GM23338 (cell line): Measurements from ENCODE around the gene NDUFS5. TPM values are rescaled to one million over a fixed set of nuclear protein-coding genes. Genes with fewer than 3 reads are reported as not detected.

Experiments used
- ATAC-seq: fragments of 200-7000 bp; cut with Tn5 transposase; 3 replicates; pipeline ENCODE4 v1.9.1; 2020
- DNase-seq: peaks from one replicate; pipeline ENCODE4 v3.0.0-alpha.2; 2015; ENCODE audit warnings: low spot score
- H2AFZ ChIP-seq: fragments of 200-600 bp; sonication (generic); 2 replicates; pipeline ENCODE4 v1.8.0; 2016; ENCODE audit warnings: antibody characterized with exemption, mild to moderate bottlenecking, moderate library complexity
- H3F3A ChIP-seq: fragments of 200-600 bp; sonication (generic); replicated peaks from 2 replicates; pipeline ENCODE4 v1.8.0; 2017; ENCODE audit warnings: antibody characterized with exemption, mixed run types, low read depth
- H3K27ac ChIP-seq: fragments of 200-600 bp; sonication (generic); 2 replicates; pipeline ENCODE4 v1.6.1; 2016; ENCODE audit warnings: low read depth
- H3K27me3 ChIP-seq: fragments of 200-600 bp; sonication (generic); 2 replicates; pipeline ENCODE4 v1.8.0; 2016; ENCODE audit warnings: mild to moderate bottlenecking, mixed run types, moderate library complexity; ENCODE audit not compliant: insufficient read depth
- H3K36me3 ChIP-seq: fragments of 200-600 bp; sonication (generic); 2 replicates; pipeline ENCODE4 v1.8.0; 2016; ENCODE audit warnings: mild to moderate bottlenecking; ENCODE audit not compliant: insufficient read depth
- H3K4me1 ChIP-seq: fragments of 200-600 bp; sonication (generic); 2 replicates; pipeline ENCODE4 v1.8.0; 2016; ENCODE audit warnings: mild to moderate bottlenecking, moderate library complexity; ENCODE audit not compliant: insufficient read depth
- H3K4me2 ChIP-seq: fragments of 200-600 bp; sonication (generic); 2 replicates; pipeline ENCODE4 v1.7.1; 2017; ENCODE audit warnings: mixed run types
- H3K4me3 ChIP-seq: fragments of 200-600 bp; sonication (generic); 2 replicates; pipeline ENCODE4 v1.6.1; 2016; ENCODE audit warnings: mixed run types
- H3K79me2 ChIP-seq: fragments of 200-600 bp; sonication (generic); replicated peaks from 2 replicates; pipeline ENCODE4 v1.8.0; 2017; ENCODE audit warnings: mild to moderate bottlenecking; ENCODE audit not compliant: insufficient read depth
- H3K9me2 ChIP-seq: fragments of 200-600 bp; sonication (generic); 2 replicates; pipeline ENCODE4 v1.8.0; 2017; ENCODE audit not compliant: insufficient read depth
- H4K20me1 ChIP-seq: fragments of 200-600 bp; sonication (generic); replicated peaks from 2 replicates; pipeline ENCODE4 v1.8.0; 2017; ENCODE audit warnings: mild to moderate bottlenecking; ENCODE audit not compliant: insufficient read depth
- H3K27ac Mint-ChIP-seq: 2 replicates; pipeline ENCODE4 v1.8.0; 2020; ENCODE audit warnings: inconsistent platforms, mild to moderate bottlenecking, moderate library complexity, mixed read lengths
- H3K27me3 Mint-ChIP-seq: 3 replicates; pipeline ENCODE4 v1.8.0; 2022; ENCODE audit warnings: low read depth, mild to moderate bottlenecking, moderate library complexity, mixed read lengths, inconsistent platforms; ENCODE audit not compliant: insufficient read depth, poor library complexity
- H3K36me3 Mint-ChIP-seq: 3 replicates; pipeline ENCODE4 v1.8.0; 2021; ENCODE audit warnings: low read depth, mild to moderate bottlenecking, inconsistent platforms, moderate library complexity, mixed read lengths
- H3K4me1 Mint-ChIP-seq: 3 replicates; pipeline ENCODE4 v1.8.0; 2020; ENCODE audit warnings: mild to moderate bottlenecking, inconsistent platforms, mixed read lengths
- H3K4me3 Mint-ChIP-seq: 3 replicates; pipeline ENCODE4 v1.8.0; 2021; ENCODE audit warnings: moderate library complexity, mild to moderate bottlenecking, inconsistent platforms, mixed read lengths
- H3K9me3 Mint-ChIP-seq: 3 replicates; pipeline ENCODE4 v1.8.0; 2020; ENCODE audit warnings: moderate library complexity, mild to moderate bottlenecking, inconsistent platforms, mixed read lengths
- CREB1 ChIP-seq: fragments of 250-450 bp; sonication (Bioruptor Pico); IDR thresholded peaks from 2 replicates; pipeline ENCODE4 v1.5.0; 2020; ENCODE audit warnings: low read depth, mild to moderate bottlenecking, moderate library complexity
- EZH2 ChIP-seq: fragments of 200-600 bp; sonication (generic); IDR thresholded peaks from one replicate; pipeline ENCODE4 v1.8.0; 2017; ENCODE audit warnings: antibody characterized with exemption, mild to moderate bottlenecking, low read depth; ENCODE audit not compliant: unreplicated experiment
- EZH2phosphoT487 ChIP-seq: fragments of 200-600 bp; sonication (generic); IDR thresholded peaks from one replicate; pipeline ENCODE4 v1.8.1; 2018; ENCODE audit warnings: antibody characterized with exemption; ENCODE audit not compliant: unreplicated experiment
- JUNB ChIP-seq: IDR thresholded peaks from one replicate; pipeline ENCODE4 v1.6.1; 2016; ENCODE audit warnings: antibody characterized with exemption; ENCODE audit not compliant: unreplicated experiment
- NANOG ChIP-seq: IDR thresholded peaks from 2 replicates; pipeline ENCODE4 v1.6.1; 2016; ENCODE audit warnings: antibody characterized with exemption, borderline replicate concordance
- POLR2AphosphoS5 ChIP-seq: IDR thresholded peaks from 2 replicates; pipeline ENCODE4 v1.6.1; 2016; ENCODE audit warnings: antibody characterized with exemption, low read depth
- STAT1 ChIP-seq: IDR thresholded peaks from one replicate; pipeline ENCODE4 v1.6.1; 2016; ENCODE audit warnings: antibody characterized with exemption; ENCODE audit not compliant: unreplicated experiment
- ZNF114 ChIP-seq: fragments of 250-450 bp; sonication (Bioruptor Pico); IDR thresholded peaks from 2 replicates; pipeline ENCODE4 v1.5.0; 2020; ENCODE audit warnings: mild to moderate bottlenecking, moderate library complexity
- ZNF331 ChIP-seq: fragments of 250-450 bp; sonication (Bioruptor Pico); IDR thresholded peaks from 2 replicates; pipeline ENCODE4 v1.5.0; 2020; ENCODE audit warnings: low read depth, mild to moderate bottlenecking, moderate library complexity
- polyA plus RNA-seq: library from polyadenylated mRNA; unstranded; fragments of >200 nt; fragmentation: Nextera tagmentation; extraction: Ambion mirVana; gene quantifications from 2 replicates; pipeline ENCODE4 v1.2.1, GENCODE V29; 2016
- total RNA-seq: library from RNA; depleted of rRNA; stranded (reverse); fragments of >200 nt; shearing (Covaris generic); gene quantifications from 2 replicates; pipeline ENCODE4 v1.2.3, GENCODE V29; 2014
- TF ChIP-seq, protein P1 (sequence below): IDR thresholded peaks from one replicate; pipeline ENCODE4 v1.6.1; 2018; ENCODE audit warnings: antibody characterized with exemption; ENCODE audit not compliant: unreplicated experiment
- TF ChIP-seq, protein P2 (sequence below), 2 experiments: fragments of 200-600 bp in 1 of 2; sonication (generic) in 1 of 2; conservative IDR thresholded peaks; 2 replicates each; pipeline versions ENCODE4 v1.5.1 to v1.6.1; 2016 to 2017; ENCODE audit warnings: antibody characterized with exemption in 2 of 2, low read depth in 2 of 2, mild to moderate bottlenecking in 2 of 2, moderate library complexity in 1 of 2
- TF ChIP-seq, protein P3 (sequence below): IDR thresholded peaks from 2 replicates; pipeline ENCODE4 v1.6.1; 2016; ENCODE audit warnings: antibody characterized with exemption
- TF ChIP-seq, protein P4 (sequence below): fragments of 250-450 bp; sonication (Bioruptor Pico); IDR thresholded peaks from 2 replicates; pipeline ENCODE4 v1.5.0; 2020; ENCODE audit warnings: mild to moderate bottlenecking, moderate library complexity

Gene NDUFS5
- total and polyA plus RNA-seq, 2 experiments from 2014 or later: 532 to 2,534 TPM

DNA sequence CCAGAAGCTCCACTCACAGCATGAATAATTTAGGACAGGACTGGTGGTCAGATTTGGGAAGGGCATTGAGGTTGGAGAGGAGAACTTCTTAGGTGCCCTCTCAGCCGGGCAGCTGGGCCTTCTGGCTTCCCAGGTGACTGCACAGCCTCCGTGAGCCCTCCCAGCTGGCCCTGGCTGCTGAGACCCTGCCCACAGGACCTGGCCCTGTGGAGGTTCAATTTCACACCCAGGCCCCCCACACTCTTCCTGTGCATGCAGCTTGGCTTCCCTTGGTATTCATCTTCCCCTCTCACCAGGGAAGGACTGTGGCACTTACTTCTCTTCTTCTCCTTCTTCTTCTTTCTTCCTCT, 50.6 kb downstream of the NDUFS5 start:
- Mint-ChIP-seq H3K4me1 (peaks cover 8% of the 10 kb centered on the region; the same call in 2 of the 3 replicates), H3K27me3 (peaks cover 9% of the 10 kb centered on the region), H3K27ac (no peak overlapping the region), H3K36me3 (peaks cover 3% of the 10 kb centered on the region; the same call in 2 of the 3 replicates), H3K4me3 (no peak overlapping the region), H3K9me3 (peaks cover 10% of the 10 kb centered on the region)
- Histone ChIP-seq H3K36me3 (no peaks in the 10 kb centered on the region), H3K4me2 (no peak overlapping the region), H3F3A (peaks cover 10% of the 10 kb centered on the region), H3K9me2 (no peaks in the 10 kb centered on the region), H3K27ac (no peak overlapping the region), H3K4me1 (peaks cover 5% of the 10 kb centered on the region; the same call in 1 of the 2 replicates), H3K4me3 (no peak overlapping the region), H4K20me1 (no peaks in the 10 kb centered on the region), H2AFZ (no peak overlapping the region), H3K79me2 (no peaks in the 10 kb centered on the region), H3K27me3 (peaks cover 5% of the 10 kb centered on the region; the same call in 1 of the 2 replicates)
- DNase-seq (no peak), ATAC-seq (no peak)
- TF ChIP-seq, protein P1, sequence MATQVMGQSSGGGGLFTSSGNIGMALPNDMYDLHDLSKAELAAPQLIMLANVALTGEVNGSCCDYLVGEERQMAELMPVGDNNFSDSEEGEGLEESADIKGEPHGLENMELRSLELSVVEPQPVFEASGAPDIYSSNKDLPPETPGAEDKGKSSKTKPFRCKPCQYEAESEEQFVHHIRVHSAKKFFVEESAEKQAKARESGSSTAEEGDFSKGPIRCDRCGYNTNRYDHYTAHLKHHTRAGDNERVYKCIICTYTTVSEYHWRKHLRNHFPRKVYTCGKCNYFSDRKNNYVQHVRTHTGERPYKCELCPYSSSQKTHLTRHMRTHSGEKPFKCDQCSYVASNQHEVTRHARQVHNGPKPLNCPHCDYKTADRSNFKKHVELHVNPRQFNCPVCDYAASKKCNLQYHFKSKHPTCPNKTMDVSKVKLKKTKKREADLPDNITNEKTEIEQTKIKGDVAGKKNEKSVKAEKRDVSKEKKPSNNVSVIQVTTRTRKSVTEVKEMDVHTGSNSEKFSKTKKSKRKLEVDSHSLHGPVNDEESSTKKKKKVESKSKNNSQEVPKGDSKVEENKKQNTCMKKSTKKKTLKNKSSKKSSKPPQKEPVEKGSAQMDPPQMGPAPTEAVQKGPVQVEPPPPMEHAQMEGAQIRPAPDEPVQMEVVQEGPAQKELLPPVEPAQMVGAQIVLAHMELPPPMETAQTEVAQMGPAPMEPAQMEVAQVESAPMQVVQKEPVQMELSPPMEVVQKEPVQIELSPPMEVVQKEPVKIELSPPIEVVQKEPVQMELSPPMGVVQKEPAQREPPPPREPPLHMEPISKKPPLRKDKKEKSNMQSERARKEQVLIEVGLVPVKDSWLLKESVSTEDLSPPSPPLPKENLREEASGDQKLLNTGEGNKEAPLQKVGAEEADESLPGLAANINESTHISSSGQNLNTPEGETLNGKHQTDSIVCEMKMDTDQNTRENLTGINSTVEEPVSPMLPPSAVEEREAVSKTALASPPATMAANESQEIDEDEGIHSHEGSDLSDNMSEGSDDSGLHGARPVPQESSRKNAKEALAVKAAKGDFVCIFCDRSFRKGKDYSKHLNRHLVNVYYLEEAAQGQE: no peak
- no peak for TF ChIP-seq ZNF331 (CRISPR knock-in tag)
- TF ChIP-seq EZH2phosphoT487: no peak
- TF ChIP-seq EZH2: no peak
- TF ChIP-seq, protein P2, sequence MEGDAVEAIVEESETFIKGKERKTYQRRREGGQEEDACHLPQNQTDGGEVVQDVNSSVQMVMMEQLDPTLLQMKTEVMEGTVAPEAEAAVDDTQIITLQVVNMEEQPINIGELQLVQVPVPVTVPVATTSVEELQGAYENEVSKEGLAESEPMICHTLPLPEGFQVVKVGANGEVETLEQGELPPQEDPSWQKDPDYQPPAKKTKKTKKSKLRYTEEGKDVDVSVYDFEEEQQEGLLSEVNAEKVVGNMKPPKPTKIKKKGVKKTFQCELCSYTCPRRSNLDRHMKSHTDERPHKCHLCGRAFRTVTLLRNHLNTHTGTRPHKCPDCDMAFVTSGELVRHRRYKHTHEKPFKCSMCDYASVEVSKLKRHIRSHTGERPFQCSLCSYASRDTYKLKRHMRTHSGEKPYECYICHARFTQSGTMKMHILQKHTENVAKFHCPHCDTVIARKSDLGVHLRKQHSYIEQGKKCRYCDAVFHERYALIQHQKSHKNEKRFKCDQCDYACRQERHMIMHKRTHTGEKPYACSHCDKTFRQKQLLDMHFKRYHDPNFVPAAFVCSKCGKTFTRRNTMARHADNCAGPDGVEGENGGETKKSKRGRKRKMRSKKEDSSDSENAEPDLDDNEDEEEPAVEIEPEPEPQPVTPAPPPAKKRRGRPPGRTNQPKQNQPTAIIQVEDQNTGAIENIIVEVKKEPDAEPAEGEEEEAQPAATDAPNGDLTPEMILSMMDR (conservative IDR thresholded peaks at IDR 0.05; ENCODE audit: low read depth in 2 of 2): no peak
- TF ChIP-seq STAT1: no peak
- no peak for TF ChIP-seq JUNB
- TF ChIP-seq, protein P3, sequence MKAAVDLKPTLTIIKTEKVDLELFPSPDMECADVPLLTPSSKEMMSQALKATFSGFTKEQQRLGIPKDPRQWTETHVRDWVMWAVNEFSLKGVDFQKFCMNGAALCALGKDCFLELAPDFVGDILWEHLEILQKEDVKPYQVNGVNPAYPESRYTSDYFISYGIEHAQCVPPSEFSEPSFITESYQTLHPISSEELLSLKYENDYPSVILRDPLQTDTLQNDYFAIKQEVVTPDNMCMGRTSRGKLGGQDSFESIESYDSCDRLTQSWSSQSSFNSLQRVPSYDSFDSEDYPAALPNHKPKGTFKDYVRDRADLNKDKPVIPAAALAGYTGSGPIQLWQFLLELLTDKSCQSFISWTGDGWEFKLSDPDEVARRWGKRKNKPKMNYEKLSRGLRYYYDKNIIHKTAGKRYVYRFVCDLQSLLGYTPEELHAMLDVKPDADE: no peak
- no peak for TF ChIP-seq ZNF114 (CRISPR knock-in tag)
- no peak for TF ChIP-seq NANOG
- no peak for TF ChIP-seq CREB1
- no peak for TF ChIP-seq POLR2AphosphoS5
- TF ChIP-seq, protein P4, sequence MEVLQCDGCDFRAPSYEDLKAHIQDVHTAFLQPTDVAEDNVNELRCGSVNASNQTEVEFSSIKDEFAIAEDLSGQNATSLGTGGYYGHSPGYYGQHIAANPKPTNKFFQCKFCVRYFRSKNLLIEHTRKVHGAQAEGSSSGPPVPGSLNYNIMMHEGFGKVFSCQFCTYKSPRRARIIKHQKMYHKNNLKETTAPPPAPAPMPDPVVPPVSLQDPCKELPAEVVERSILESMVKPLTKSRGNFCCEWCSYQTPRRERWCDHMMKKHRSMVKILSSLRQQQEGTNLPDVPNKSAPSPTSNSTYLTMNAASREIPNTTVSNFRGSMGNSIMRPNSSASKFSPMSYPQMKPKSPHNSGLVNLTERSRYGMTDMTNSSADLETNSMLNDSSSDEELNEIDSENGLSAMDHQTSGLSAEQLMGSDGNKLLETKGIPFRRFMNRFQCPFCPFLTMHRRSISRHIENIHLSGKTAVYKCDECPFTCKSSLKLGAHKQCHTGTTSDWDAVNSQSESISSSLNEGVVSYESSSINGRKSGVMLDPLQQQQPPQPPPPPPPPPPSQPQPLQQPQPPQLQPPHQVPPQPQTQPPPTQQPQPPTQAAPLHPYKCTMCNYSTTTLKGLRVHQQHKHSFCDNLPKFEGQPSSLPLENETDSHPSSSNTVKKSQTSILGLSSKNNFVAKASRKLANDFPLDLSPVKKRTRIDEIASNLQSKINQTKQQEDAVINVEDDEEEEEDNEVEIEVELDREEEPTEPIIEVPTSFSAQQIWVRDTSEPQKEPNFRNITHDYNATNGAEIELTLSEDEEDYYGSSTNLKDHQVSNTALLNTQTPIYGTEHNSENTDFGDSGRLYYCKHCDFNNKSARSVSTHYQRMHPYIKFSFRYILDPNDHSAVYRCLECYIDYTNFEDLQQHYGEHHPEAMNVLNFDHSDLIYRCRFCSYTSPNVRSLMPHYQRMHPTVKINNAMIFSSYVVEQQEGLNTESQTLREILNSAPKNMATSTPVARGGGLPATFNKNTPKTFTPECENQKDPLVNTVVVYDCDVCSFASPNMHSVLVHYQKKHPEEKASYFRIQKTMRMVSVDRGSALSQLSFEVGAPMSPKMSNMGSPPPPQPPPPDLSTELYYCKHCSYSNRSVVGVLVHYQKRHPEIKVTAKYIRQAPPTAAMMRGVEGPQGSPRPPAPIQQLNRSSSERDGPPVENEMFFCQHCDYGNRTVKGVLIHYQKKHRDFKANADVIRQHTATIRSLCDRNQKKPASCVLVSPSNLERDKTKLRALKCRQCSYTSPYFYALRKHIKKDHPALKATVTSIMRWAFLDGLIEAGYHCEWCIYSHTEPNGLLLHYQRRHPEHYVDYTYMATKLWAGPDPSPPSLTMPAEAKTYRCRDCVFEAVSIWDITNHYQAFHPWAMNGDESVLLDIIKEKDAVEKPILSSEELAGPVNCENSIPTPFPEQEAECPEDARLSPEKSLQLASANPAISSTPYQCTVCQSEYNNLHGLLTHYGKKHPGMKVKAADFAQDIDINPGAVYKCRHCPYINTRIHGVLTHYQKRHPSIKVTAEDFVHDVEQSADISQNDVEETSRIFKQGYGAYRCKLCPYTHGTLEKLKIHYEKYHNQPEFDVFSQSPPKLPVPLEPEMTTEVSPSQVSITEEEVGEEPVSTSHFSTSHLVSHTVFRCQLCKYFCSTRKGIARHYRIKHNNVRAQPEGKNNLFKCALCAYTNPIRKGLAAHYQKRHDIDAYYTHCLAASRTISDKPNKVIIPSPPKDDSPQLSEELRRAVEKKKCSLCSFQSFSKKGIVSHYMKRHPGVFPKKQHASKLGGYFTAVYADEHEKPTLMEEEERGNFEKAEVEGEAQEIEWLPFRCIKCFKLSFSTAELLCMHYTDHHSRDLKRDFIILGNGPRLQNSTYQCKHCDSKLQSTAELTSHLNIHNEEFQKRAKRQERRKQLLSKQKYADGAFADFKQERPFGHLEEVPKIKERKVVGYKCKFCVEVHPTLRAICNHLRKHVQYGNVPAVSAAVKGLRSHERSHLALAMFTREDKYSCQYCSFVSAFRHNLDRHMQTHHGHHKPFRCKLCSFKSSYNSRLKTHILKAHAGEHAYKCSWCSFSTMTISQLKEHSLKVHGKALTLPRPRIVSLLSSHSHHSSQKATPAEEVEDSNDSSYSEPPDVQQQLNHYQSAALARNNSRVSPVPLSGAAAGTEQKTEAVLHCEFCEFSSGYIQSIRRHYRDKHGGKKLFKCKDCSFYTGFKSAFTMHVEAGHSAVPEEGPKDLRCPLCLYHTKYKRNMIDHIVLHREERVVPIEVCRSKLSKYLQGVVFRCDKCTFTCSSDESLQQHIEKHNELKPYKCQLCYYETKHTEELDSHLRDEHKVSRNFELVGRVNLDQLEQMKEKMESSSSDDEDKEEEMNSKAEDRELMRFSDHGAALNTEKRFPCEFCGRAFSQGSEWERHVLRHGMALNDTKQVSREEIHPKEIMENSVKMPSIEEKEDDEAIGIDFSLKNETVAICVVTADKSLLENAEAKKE (CRISPR knock-in tag): no peak
